ENCODE results near the gene PIP5K1A. TPM values are rescaled to one million over a fixed set of nuclear protein-coding genes. Genes with fewer than 3 reads are reported as not detected.

The PIP5K1A gene
- total RNA-seq, 6 experiments from 2014 or later, result 13.9 to 22.1 (median 17.2) TPM

DNA sequence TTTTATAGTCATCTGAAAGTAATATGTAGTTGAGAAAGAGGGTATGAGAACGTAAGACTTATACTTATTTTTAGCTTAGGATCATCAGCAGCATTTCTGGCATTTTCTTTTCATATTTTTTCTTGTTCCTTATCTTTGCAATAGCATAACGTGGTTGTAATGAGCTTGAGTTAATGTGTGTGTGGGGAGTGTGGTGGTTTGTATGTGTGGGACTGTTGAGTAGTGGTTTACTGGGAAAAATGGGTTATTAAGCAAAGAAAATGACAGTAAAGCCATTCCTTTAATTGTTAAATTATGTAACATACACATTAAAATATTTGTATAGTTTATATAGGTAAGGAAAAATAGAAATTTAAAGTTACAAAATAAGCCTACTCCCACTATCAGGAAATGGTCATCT, 15.2 kb downstream of the PIP5K1A start:
- Histone ChIP-seq H3K4me1 (peaks cover 0 to 2% (median 0%) of the 10 kb centered on the region in 4 donors), H3K27me3 (no peaks in the 10 kb centered on the region), H3K4me3 (no peak overlapping the region), H3K9me3 (no peaks in the 10 kb centered on the region), H3K36me3 (peaks cover 0 to 13% (median 0%) of the 10 kb centered on the region in 4 donors), H3K27ac (no peak overlapping the region)
- WGBS (ENCODE audit: insufficient coverage, low coverage, low lambda C conversion rate, missing lambda C conversion rate), result 41% methylated on average over 2 of the region's 2 CpGs
- intact Hi-C loops (cut with DNase I), result no loop called here
- DNase-seq, result no peak
- TF ChIP-seq, protein P1, sequence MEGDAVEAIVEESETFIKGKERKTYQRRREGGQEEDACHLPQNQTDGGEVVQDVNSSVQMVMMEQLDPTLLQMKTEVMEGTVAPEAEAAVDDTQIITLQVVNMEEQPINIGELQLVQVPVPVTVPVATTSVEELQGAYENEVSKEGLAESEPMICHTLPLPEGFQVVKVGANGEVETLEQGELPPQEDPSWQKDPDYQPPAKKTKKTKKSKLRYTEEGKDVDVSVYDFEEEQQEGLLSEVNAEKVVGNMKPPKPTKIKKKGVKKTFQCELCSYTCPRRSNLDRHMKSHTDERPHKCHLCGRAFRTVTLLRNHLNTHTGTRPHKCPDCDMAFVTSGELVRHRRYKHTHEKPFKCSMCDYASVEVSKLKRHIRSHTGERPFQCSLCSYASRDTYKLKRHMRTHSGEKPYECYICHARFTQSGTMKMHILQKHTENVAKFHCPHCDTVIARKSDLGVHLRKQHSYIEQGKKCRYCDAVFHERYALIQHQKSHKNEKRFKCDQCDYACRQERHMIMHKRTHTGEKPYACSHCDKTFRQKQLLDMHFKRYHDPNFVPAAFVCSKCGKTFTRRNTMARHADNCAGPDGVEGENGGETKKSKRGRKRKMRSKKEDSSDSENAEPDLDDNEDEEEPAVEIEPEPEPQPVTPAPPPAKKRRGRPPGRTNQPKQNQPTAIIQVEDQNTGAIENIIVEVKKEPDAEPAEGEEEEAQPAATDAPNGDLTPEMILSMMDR (IDR thresholded peaks at IDR 0.05), result no peak
- no peak for TF ChIP-seq POLR2A (IDR thresholded peaks at IDR 0.05)
- ATAC-seq, result no peak

DNA sequence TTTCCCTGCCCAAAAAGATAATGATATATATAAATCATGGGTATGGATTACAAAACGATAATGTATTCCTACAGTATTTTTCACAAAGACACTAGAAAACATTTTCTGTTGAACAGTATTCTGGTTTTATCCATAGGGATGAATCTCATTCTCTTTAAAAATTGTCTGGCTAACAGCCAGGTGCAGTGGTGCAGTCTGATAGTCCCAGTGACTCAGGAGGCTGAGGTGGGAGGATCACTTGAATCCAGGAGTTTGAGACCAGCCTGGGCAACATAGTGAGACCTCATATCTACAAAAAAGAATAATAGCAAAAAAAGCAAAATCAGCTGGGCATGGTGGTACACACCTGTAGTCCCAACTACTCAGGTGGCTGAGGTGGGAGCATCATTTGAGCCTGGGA, 23.3 kb downstream of the PIP5K1A start:
- Histone ChIP-seq H3K27ac (no peak overlapping the region), H3K27me3 (no peaks in the 10 kb centered on the region), H3K4me1 (no peaks in the 10 kb centered on the region), H3K4me3 (no peak overlapping the region), H3K9me3 (no peaks in the 10 kb centered on the region), H3K36me3 (peaks cover 0 to 6% (median 2%) of the 10 kb centered on the region in 4 donors)
- WGBS (ENCODE audit: insufficient coverage, low coverage, low lambda C conversion rate, missing lambda C conversion rate), result 88% methylated on average over 1 of the region's 1 CpG
- intact Hi-C loops (cut with DNase I), result no loop called here
- DNase-seq, result no peak
- no peak for ATAC-seq
- TF ChIP-seq POLR2A (IDR thresholded peaks at IDR 0.05), result no peak
- TF ChIP-seq, protein P1 (IDR thresholded peaks at IDR 0.05), result no peak

DNA sequence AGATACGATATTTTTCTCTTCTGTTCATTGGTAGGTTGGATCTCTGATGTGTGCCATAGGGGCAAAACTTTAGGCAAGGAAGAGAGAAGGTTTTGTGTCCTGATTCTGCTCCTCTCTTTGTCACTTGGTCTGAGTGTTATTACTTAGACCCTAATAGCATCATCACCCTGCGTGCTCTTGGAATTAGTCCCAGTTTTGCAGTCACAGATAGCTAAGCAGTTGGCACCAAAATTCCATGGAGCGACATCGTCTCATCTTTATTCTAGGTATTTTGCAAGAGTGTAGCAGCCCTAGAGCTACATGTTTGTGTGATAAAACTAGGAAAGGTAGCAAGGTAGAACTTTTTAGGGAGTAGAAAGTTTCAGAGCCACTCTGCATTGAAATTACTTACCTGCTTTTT, 23.8 kb downstream of the PIP5K1A start:
- intact Hi-C loops (cut with DNase I), result no loop called here
- H3K36me3 ChIP-seq, result peaks cover 0 to 10% (median 4%) of the 10 kb centered on the region in 4 donors
- 43% methylated on average over 4 of the region's 4 CpGs for WGBS (ENCODE audit: insufficient coverage, low coverage, low lambda C conversion rate, missing lambda C conversion rate)
- no peaks in the 10 kb centered on the region for H3K4me1 ChIP-seq
- DNase-seq (no peak), ATAC-seq (peak in 2 of 4 donors; percentile 25 to 62)
- no peaks in the 10 kb centered on the region for H3K9me3 ChIP-seq
- H3K4me3 ChIP-seq, result no peak overlapping the region
- no peaks in the 10 kb centered on the region for H3K27me3 ChIP-seq
- H3K27ac ChIP-seq, result no peak overlapping the region
- TF ChIP-seq, protein P1 (IDR thresholded peaks at IDR 0.05), result no peak
- no peak for TF ChIP-seq POLR2A (IDR thresholded peaks at IDR 0.05)

DNA sequence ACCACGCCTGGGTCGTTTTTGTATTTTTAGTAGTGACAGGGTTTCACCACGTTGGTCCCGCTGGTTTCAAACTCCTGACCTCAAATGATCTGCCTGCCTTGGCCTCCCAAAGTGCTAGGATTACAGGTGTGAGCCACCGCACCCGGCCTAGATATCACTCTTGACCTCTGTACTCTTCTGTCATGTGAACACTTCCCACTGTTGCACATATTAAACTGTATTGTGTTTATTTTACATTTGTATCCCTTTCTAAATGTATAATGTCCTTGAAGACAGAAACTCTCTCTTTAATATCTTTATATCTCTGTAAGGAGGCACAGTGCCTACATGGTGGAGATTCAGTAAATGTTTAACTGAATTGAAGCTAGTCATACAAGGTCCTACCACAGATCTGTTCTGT, 36.9 kb downstream of the PIP5K1A start:
- DNase-seq, result no peak
- ATAC-seq, result no peak
- peaks cover 4 to 98% (median 42%) of the 10 kb centered on the region in 4 donors for H3K36me3 ChIP-seq
- intact Hi-C loops (cut with DNase I), result no loop called here
- H3K4me1 ChIP-seq, result no peaks in the 10 kb centered on the region
- 62% methylated on average over 6 of the region's 6 CpGs for WGBS (ENCODE audit: insufficient coverage, low coverage, low lambda C conversion rate, missing lambda C conversion rate)
- TF ChIP-seq, protein P1 (IDR thresholded peaks at IDR 0.05), result no peak
- TF ChIP-seq POLR2A (IDR thresholded peaks at IDR 0.05), result no peak
- H3K4me3 ChIP-seq, result no peak overlapping the region
- no peaks in the 10 kb centered on the region for H3K9me3 ChIP-seq
- no peak overlapping the region for H3K27ac ChIP-seq
- H3K27me3 ChIP-seq, result no peaks in the 10 kb centered on the region

All from right lobe of liver (tissue), 6 donors.